Psoas muscle (tissue), 8 donors: ENCODE measurements around the gene DNMBP. TPM values are rescaled to one million over a fixed set of nuclear protein-coding genes. Genes with fewer than 3 reads are reported as not detected.

Source experiments
- ATAC-seq, 4 donors: fragments of 200-7000 bp; cut with Tn5 transposase; one replicate each; pipeline ENCODE4 v1.9.1; 2020; ENCODE audit warnings: moderate library complexity in 3 of 4, mild to moderate bottlenecking in 2 of 4
- DNase-seq, 2 donors: peaks; one replicate each; pipeline ENCODE4 v3.0.0-alpha.2; 2020
- H3K27ac ChIP-seq: fragments of 200-600 bp; one replicate; pipeline ENCODE4 v1.8.0; 2022
- H3K27me3 ChIP-seq, 3 donors: fragments of 200-600 bp in 1 of 3; one replicate each; pipeline versions ENCODE4 v1.6.1 to v1.8.0; 2013 to 2022; ENCODE audit warnings: low read length in 2 of 3, mild to moderate bottlenecking in 2 of 3, moderate library complexity in 1 of 3; ENCODE audit not compliant: insufficient read depth in 3 of 3
- H3K36me3 ChIP-seq, 2 donors: fragments of 200-600 bp in 1 of 2; one replicate each; pipeline versions ENCODE4 v1.6.1 to v1.8.0; 2013 to 2022; ENCODE audit warnings: low read depth in 1 of 2, mild to moderate bottlenecking in 1 of 2, moderate library complexity in 1 of 2; ENCODE audit not compliant: insufficient read depth in 1 of 2
- H3K4me1 ChIP-seq: fragments of 200-600 bp; one replicate; pipeline ENCODE4 v1.8.0; 2022
- H3K4me3 ChIP-seq: fragments of 200-600 bp; one replicate; pipeline ENCODE4 v1.8.0; 2022; ENCODE audit warnings: mild to moderate bottlenecking
- H3K9me3 ChIP-seq: fragments of 200-600 bp; one replicate; pipeline ENCODE4 v1.8.0; 2022
- WGBS, 3 donors: extraction: QIAGEN DNeasy Blood & Tissue Kit; methylation state at CpG; one replicate each; pipeline versions ENCODE4 v1.1.6 to v1.1.7; 2013; 5-methylcytosine and 5-hydroxymethylcytosine counted together
- intact Hi-C, 2 donors: fragments of 100-400 bp; cut with DNase I; formaldehyde crosslinking; loops; one replicate each; pipeline versions ENCODE4 v1.11.0 to v1.14.2; 2022
- polyA plus RNA-seq, 3 donors: library from polyadenylated mRNA; stranded (reverse); fragments of 200-250 nt; gene quantifications; one replicate each; pipeline ENCODE4 v1.2.3, GENCODE V29; 2013
- total RNA-seq, 4 donors: library from RNA; stranded (reverse); fragmentation: NEBNext Ultra II Directional in 2 of 4; extraction: Animal tissue kit (Norgen Biotek cat#: 25700) in 2 of 4; gene quantifications; one replicate each; pipeline versions ENCODE4 v1.2.1 to v1.2.4, GENCODE V29; 2021 to 2023
- TF ChIP-seq, protein P1 (sequence below): fragments of 200-600 bp; IDR thresholded peaks from one replicate; pipeline ENCODE4 v1.8.0; 2022; ENCODE audit warnings: antibody characterized with exemption
- donor health status: healthy with polysubstance abuse.
- donor health status: DM: no; HTN: no; CAD: no; lungs with moderate emphysema.
- donor health status: Bipolar disorder and iron deficiency.
- donor health status: healthy.
- donor health status: DM: yes; HTN: yes; CAD: no.
- donor health status: DM: no; HTN: no; CAD: no.
- donor health status: DM: no; HTN: no; CAD: no.
- donor health status: DM: yes; HTN: yes; CAD: no.

Gene DNMBP
- total and polyA plus RNA-seq, 7 donors = 6.2 to 16.9 (median 11.0) TPM

DNA sequence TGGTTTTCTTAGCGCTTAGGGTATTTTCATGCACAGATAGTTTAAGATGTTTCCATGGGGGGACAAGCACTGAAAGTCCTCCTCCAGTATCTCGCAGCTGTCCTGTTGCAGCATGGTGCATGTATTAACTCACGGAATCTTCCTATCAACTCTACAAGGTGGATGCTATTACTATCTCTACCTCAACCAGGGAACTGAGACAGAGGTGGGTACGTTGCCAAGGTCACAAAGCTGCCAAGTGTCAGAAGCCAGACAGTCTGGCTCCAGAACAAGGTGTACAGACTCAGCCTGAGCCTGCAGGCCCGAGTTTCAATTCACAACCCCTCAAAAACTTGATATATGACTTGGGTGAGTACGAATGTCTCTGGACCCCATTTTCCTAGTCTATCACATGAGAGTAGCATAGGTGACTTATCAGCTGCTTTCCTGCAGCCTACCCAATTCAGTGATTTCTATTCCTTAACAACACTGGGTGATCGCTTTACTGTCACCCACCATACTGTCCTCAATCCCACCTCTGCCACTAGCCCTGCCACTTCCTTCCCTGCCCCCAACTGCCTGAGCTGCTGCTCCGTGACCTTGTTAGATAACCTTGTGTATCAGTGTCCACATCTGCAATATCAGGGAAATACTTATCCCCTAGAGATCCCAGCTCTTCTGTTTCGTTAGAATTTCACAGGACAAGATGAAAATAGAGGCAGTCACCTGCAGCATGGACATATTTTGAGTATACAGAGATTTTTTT, 135.2 kb downstream of the DNMBP start:
- Histone ChIP-seq H3K9me3 (no peaks in the 10 kb centered on the region), H3K4me1 (peaks cover 7% of the 10 kb centered on the region), H3K36me3 (peaks cover 6 to 46% of the 10 kb centered on the region in 2 donors), H3K4me3 (no peak overlapping the region), H3K27ac (no peak overlapping the region), H3K27me3 (no peaks in the 10 kb centered on the region)
- TF ChIP-seq, protein P1, sequence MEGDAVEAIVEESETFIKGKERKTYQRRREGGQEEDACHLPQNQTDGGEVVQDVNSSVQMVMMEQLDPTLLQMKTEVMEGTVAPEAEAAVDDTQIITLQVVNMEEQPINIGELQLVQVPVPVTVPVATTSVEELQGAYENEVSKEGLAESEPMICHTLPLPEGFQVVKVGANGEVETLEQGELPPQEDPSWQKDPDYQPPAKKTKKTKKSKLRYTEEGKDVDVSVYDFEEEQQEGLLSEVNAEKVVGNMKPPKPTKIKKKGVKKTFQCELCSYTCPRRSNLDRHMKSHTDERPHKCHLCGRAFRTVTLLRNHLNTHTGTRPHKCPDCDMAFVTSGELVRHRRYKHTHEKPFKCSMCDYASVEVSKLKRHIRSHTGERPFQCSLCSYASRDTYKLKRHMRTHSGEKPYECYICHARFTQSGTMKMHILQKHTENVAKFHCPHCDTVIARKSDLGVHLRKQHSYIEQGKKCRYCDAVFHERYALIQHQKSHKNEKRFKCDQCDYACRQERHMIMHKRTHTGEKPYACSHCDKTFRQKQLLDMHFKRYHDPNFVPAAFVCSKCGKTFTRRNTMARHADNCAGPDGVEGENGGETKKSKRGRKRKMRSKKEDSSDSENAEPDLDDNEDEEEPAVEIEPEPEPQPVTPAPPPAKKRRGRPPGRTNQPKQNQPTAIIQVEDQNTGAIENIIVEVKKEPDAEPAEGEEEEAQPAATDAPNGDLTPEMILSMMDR = no peak
- DNase-seq (peak in 1 of 2 donors; percentile 54), ATAC-seq (peak; percentile 40 to 65 (median 54))
- WGBS, 3 donors = 57 to 73% (median 58%) methylated on average over 9 of the region's 9 CpGs
- intact Hi-C loops = no loop called here

DNA sequence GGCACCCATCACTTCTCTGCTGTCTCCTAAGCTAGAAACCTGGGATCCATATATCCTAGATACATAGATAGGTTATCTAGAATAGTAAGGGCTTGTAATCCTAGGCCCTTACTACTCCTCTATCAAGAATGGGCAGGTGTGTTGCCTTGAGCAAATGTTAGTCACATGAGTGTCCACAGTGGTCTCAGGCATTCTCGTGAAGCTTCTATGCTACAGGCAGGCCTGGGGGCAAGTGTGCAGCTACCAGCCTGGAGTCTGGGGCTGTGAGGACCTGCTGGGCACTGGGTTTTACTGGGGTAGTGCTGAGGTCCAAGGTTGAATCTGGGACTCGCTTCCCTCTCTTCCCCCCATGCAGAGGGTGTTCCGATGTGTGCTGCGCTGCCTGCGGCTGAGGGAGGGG, 135.9 kb downstream of the DNMBP start:
- no peaks in the 10 kb centered on the region for H3K9me3 ChIP-seq
- peaks cover 6 to 39% of the 10 kb centered on the region in 2 donors for H3K36me3 ChIP-seq
- intact Hi-C loops = no loop called here
- H3K27ac ChIP-seq = no peak overlapping the region
- ATAC-seq (peak in 1 of 4 donors; percentile 30), DNase-seq (no peak)
- H3K4me1 ChIP-seq = peaks cover 7% of the 10 kb centered on the region
- WGBS, 3 donors = 89 to 99% (median 96%) methylated on average over 4 to 5 of the region's 5 CpGs
- no peaks in the 10 kb centered on the region for H3K27me3 ChIP-seq
- no peak overlapping the region for H3K4me3 ChIP-seq
- TF ChIP-seq, protein P1 = no peak

DNA sequence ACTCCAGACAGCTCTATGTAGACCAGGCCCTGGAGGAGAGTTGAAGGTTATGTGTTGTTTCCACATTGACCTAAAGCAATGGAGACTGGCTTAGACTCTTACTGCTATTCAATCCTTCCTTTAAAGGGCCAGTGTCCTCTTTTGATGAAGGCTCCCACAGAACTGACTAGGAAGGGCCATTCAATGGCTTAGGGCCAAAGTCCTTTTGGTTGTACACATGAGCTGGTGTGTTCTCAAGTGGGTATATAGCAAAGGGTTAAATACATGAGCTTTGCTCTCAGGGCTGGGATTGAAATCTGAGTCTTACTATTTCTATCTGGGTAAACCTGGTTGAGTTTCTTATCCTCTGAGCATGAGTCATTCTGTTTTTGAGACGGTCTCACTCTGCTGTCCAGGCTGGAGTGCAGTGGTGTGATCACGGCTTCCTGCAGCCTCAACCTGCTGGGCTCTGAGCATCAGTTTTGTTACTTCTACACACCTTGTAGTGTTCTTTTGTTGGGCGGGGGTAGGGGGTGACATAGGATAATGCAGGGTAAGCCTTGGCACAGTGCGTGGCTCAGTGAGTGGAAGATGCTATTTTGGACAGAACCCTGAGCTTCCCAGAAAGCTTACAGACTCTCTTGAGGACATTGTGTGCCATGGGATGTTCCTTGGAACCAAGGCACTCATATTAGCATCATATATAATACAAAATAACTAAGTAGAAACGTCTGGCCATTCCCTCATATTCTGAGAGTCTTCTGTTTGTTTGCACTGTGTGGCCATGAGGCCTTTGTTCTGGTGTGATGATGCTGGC, 137.2 kb downstream of the DNMBP start:
- intact Hi-C loops = no loop called here
- DNase-seq (no peak), ATAC-seq (peak; percentile 32 to 74 (median 61))
- no peaks in the 10 kb centered on the region for H3K9me3 ChIP-seq
- WGBS, 3 donors = 39 to 53% (median 42%) methylated on average over 5 of the region's 5 CpGs
- TF ChIP-seq, protein P1 = no peak
- H3K4me1 ChIP-seq = peaks cover 7% of the 10 kb centered on the region
- H3K36me3 ChIP-seq = peaks cover 6 to 27% of the 10 kb centered on the region in 2 donors
- no peaks in the 10 kb centered on the region for H3K27me3 ChIP-seq
- no peak overlapping the region for H3K27ac ChIP-seq
- no peak overlapping the region for H3K4me3 ChIP-seq

DNA sequence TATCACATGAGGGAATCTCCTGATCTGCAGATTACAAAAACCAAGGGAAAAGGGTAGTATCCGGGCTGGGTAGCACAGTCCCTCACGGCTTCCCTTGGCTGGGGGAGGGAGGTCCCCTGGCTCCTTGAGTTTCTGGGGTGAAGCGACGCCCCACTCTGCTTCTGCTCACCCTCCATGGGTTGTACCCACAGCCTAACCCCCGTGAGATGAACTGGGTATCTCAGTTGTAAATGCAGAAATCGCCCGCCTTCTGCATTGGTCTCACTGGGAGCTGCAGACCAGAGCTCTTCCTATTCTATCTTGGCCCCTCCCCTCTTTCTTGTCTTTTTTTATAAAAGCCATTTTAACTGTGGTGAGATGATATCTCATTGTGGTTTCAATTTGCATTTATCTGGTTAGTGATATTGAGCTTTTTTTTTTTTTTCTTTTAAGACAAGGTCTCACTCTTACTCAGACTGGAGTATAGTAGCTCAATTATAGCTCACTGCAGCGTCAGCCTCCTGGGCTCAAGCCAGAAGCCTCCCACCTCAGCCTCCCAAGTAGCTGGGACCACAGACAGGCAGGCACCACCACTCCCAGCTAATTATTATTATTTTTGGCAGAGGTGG, 139.5 kb downstream of the DNMBP start:
- intact Hi-C loops = no loop called here

More for the DNA sequence above, 139.5 kb downstream of the DNMBP start:
- peaks cover 0 to 3% of the 10 kb centered on the region in 2 donors for H3K36me3 ChIP-seq
- no peaks in the 10 kb centered on the region for H3K27me3 ChIP-seq
- ATAC-seq = no peak
- no peak overlapping the region for H3K27ac ChIP-seq
- H3K4me1 ChIP-seq = peaks cover 7% of the 10 kb centered on the region
- DNase-seq = no peak
- H3K9me3 ChIP-seq = no peaks in the 10 kb centered on the region
- TF ChIP-seq, protein P1 = no peak
- 82 to 88% (median 84%) methylated on average over 8 of the region's 8 CpGs for WGBS, 3 donors
- H3K4me3 ChIP-seq = no peak overlapping the region
